T-helper 1 cell treated with Interleukin-12 subunit alpha and Interleukin-12 subunit beta and Interleukin-4 antibody, amounts not matched to agents 30 μg/mL and 1 μg/mL, for 36 hours (primary cell): ENCODE data around the gene CD302.

Experiments
- H3K27ac Mint-ChIP-seq: one replicate; pipeline ENCODE4 v1.8.0; 2021; ENCODE audit warnings: mild to moderate bottlenecking, mixed read lengths
- H3K27me3 Mint-ChIP-seq: one replicate; pipeline ENCODE4 v1.8.0; 2021; ENCODE audit warnings: low read depth, mixed read lengths
- H3K36me3 Mint-ChIP-seq: one replicate; pipeline ENCODE4 v1.8.0; 2021; ENCODE audit warnings: low read depth, mixed read lengths
- H3K4me1 Mint-ChIP-seq: one replicate; pipeline ENCODE4 v1.8.0; 2021; ENCODE audit warnings: low read depth, mixed read lengths
- H3K4me3 Mint-ChIP-seq: one replicate; pipeline ENCODE4 v1.8.0; 2021; ENCODE audit warnings: mild to moderate bottlenecking, moderate library complexity, mixed read lengths
- H3K9me3 Mint-ChIP-seq: one replicate; pipeline ENCODE4 v1.8.0; 2021; ENCODE audit warnings: mixed read lengths

Gene CD302

GRCh38 chr2:159720676-159721075 is 77.3 kb downstream of the CD302 start:
- Mint-ChIP-seq H3K4me3 (no peak overlapping the region), H3K36me3 (peaks cover 54% of the 10 kb centered on the region), H3K4me1 (peaks cover 52% of the 10 kb centered on the region), H3K27me3 (no peaks in the 10 kb centered on the region), H3K27ac (no peak overlapping the region), H3K9me3 (peaks cover 10% of the 10 kb centered on the region)
